Endothelial cell of umbilical vein (primary cell): ENCODE results near the gene NTN4. TPM values are rescaled to one million over a fixed set of nuclear protein-coding genes. Genes with fewer than 3 reads are reported as not detected.

ENCODE experiments used
- BruUV-seq: library from RNA; stranded (reverse); fragments of 400-500 nt; replicated peaks from 2 replicates; lab custom pipeline; 2021; lab: Mats Ljungman, UMichigan
- CTCF ChIA-PET: fragments of 300-600, 350-600 bp; sonication (Branson Sonifier 250); formaldehyde crosslinking; loops from one replicate; lab custom pipeline; 2021; ENCODE audit warnings: antibody characterized with exemption, inconsistent platforms; lab: Charles Lee
- POLR2A ChIA-PET: fragments of 300-600, 350-600 bp; sonication (Branson Sonifier 250); formaldehyde crosslinking; loops from one replicate; lab custom pipeline; 2021; ENCODE audit warnings: antibody characterized with exemption, inconsistent platforms; lab: Charles Lee
- DNase-seq: peaks from one replicate; pipeline ENCODE4 v3.0.0-alpha.2; 2011; ENCODE audit warnings: low read depth, low spot score
- FAIRE-seq: peaks from 2 replicates; lab custom pipeline; 2011; peaks lifted over from hg19 to GRCh38; lab: Jason Lieb, UNC
- H2AFZ ChIP-seq: 2 replicates; pipeline ENCODE4 v1.6.0; 2012; ENCODE audit warnings: low read depth, low read length, control low read depth, inconsistent platforms
- H3K27ac ChIP-seq: 2 replicates; pipeline ENCODE4 v1.5.1; 2011; ENCODE audit warnings: low read depth, mild to moderate bottlenecking, control low read depth, low read length, moderate library complexity; ENCODE audit not compliant: insufficient read depth
- H3K27me3 ChIP-seq, 2 experiments: 2 replicates each; pipeline versions ENCODE4 v1.6.0 to v1.6.1; 2011; ENCODE audit warnings: low read length in 2 of 2, mixed read lengths in 1 of 2; ENCODE audit not compliant: control insufficient read depth in 2 of 2, insufficient read depth in 2 of 2
- H3K36me3 ChIP-seq, 2 experiments: 2 replicates in 1 of 2; 3 replicates in 1 of 2; pipeline ENCODE4 v1.5.1; 2011; ENCODE audit warnings: low read length in 2 of 2, mild to moderate bottlenecking in 1 of 2, moderate library complexity in 1 of 2; ENCODE audit not compliant: control insufficient read depth in 2 of 2, insufficient read depth in 2 of 2; ENCODE audit errors: extremely low read depth in 1 of 2
- H3K4me1 ChIP-seq: 3 replicates; pipeline ENCODE4 v1.5.1; 2011; ENCODE audit warnings: mild to moderate bottlenecking, low read length; ENCODE audit not compliant: control insufficient read depth, insufficient read depth; ENCODE audit errors: extremely low read depth
- H3K4me2 ChIP-seq: 2 replicates; pipeline ENCODE4 v1.6.1; 2011; ENCODE audit warnings: low read length, control low read depth, mixed read lengths; ENCODE audit not compliant: insufficient read depth
- H3K4me3 ChIP-seq, 3 experiments: fragments of 200-600 bp in 1 of 3; sonication (generic), shearing (Covaris generic) in 1 of 3; replicated peaks in 1 of 3; 2 replicates each; pipeline ENCODE4 v1.5.1; 2011 to 2016; ENCODE audit warnings: control low read depth in 3 of 3, low read length in 3 of 3, mild to moderate bottlenecking in 2 of 3, inconsistent platforms in 1 of 3, low read depth in 1 of 3, moderate library complexity in 1 of 3; ENCODE audit not compliant: insufficient read depth in 1 of 3
- H3K79me2 ChIP-seq: 2 replicates; pipeline ENCODE4 v1.6.0; 2012; ENCODE audit warnings: low read length, inconsistent platforms; ENCODE audit not compliant: control insufficient read depth, insufficient read depth
- H3K9ac ChIP-seq: replicated peaks from 2 replicates; pipeline ENCODE3; 2011; ENCODE audit warnings: low read length, control low read depth; ENCODE audit not compliant: insufficient read depth; ENCODE audit errors: extremely low read depth
- H3K9me1 ChIP-seq: replicated peaks from 3 replicates; pipeline ENCODE4 v1.6.0; 2011; ENCODE audit warnings: mild to moderate bottlenecking, low read length; ENCODE audit not compliant: control insufficient read depth, insufficient read depth; ENCODE audit errors: extremely low read depth
- H3K9me3 ChIP-seq: replicated peaks from 2 replicates; pipeline ENCODE4 v1.5.1; 2012; ENCODE audit warnings: low read length, inconsistent platforms; ENCODE audit not compliant: control insufficient read depth, insufficient read depth
- H4K20me1 ChIP-seq: replicated peaks from 2 replicates; pipeline ENCODE3; 2011; ENCODE audit warnings: mild to moderate bottlenecking, low read length; ENCODE audit not compliant: control insufficient read depth, insufficient read depth; ENCODE audit errors: extremely low read depth
- EZH2 ChIP-seq: IDR thresholded peaks from 2 replicates; pipeline ENCODE4 v1.6.1; 2012; ENCODE audit warnings: borderline replicate concordance, low read depth, mild to moderate bottlenecking, moderate library complexity, low read length, inconsistent platforms; ENCODE audit not compliant: severe bottlenecking
- FOS ChIP-seq: IDR thresholded peaks from 2 replicates; pipeline ENCODE4 v1.6.1; 2011; ENCODE audit warnings: mild to moderate bottlenecking, low read length, moderate library complexity, borderline replicate concordance; ENCODE audit not compliant: insufficient read depth
- GATA2 ChIP-seq: IDR thresholded peaks from 2 replicates; pipeline ENCODE4 v1.7.0; 2011; ENCODE audit warnings: low read depth, mild to moderate bottlenecking, moderate library complexity, mixed read lengths, low read length; ENCODE audit not compliant: insufficient read length, insufficient read depth
- JUN ChIP-seq: IDR thresholded peaks from 2 replicates; pipeline ENCODE4 v1.6.1; 2011; ENCODE audit warnings: borderline replicate concordance, low read depth; ENCODE audit not compliant: insufficient read length, insufficient read depth
- POLR2A ChIP-seq: IDR thresholded peaks from 2 replicates; pipeline ENCODE4 v1.6.1; 2012; ENCODE audit warnings: low read depth, mild to moderate bottlenecking, control low read depth, low read length
- POLR2AphosphoS5 ChIP-seq: IDR thresholded peaks from 2 replicates; pipeline ENCODE4 v1.6.1; 2012; ENCODE audit warnings: low read depth, mild to moderate bottlenecking, control low read depth, low read length, moderate library complexity; ENCODE audit not compliant: insufficient read depth
- dilution Hi-C: fragments of 300-500 bp; cut with MboI; formaldehyde crosslinking; loops from one replicate; pipeline ENCODE4 v1.15.0; 2019; ENCODE audit warnings: low sequenced_read_pairs; ENCODE audit not compliant: extremely low pct_ligation_motif_present
- intact Hi-C: fragments of 100-400 bp; cut with micrococcal nuclease; formaldehyde crosslinking; loops from one replicate; pipeline ENCODE4 v1.10.0; 2022
- polyA plus RNA-seq, 4 experiments: library from polyadenylated mRNA; depleted of rRNA in 3 of 4; stranded (reverse) in 3 of 4; unstranded in 1 of 4; fragments of >200 nt; gene quantifications; 2 replicates each; pipeline versions ENCODE4 v1.2.1 to v1.2.3, GENCODE V29; 2011 to 2012; ENCODE audit warnings: missing spikeins in 1 of 4
- total RNA-seq: library from RNA; stranded (reverse); gene quantifications from 2 replicates; pipeline ENCODE4 v1.2.3, GENCODE V29; 2021
- TF ChIP-seq, protein P1 (sequence below), 2 donors: IDR thresholded peaks; 1 replicate in 1 of 2; 2 replicates in 1 of 2; pipeline ENCODE4 v1.5.1; 2011; ENCODE audit warnings: low read length in 2 of 2, mild to moderate bottlenecking in 2 of 2, moderate library complexity in 2 of 2, control low read depth in 1 of 2, inconsistent platforms in 1 of 2, low read depth in 1 of 2; ENCODE audit not compliant: insufficient read depth in 1 of 2; ENCODE audit errors: extremely low read depth in 1 of 2
- TF ChIP-seq, protein P2 (sequence below): IDR thresholded peaks from 2 replicates; pipeline ENCODE4 v1.6.1; 2011; ENCODE audit not compliant: insufficient read depth, insufficient read length

The NTN4 gene
- total and polyA plus RNA-seq, 2 donors (not counting 3 experiments of a cell fraction or from before 2014, with no cell fraction given) = 120 to 317 TPM

DNA sequence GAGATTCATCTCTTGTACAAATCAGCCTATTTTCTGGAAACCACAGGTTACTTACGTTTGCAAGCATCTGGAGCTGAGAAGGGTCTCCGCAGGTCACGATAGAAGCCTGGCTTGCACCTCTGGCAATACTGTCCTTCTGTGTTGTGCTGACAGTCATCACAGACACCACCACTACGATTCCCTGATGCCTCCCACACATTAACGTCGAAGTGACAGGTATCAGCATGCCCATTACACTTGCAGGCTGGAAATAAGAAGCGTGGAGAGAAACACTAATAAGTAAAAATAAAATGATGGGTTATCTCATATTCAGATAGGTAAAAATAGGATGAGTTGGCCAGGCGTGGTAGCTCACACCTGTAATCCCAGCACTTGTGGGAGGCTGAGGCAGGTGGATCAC is 80.2 kb downstream of the NTN4 start:
- peaks cover 6 to 16% of the 10 kb centered on the region in 2 experiments for H3K36me3 ChIP-seq
- dilution Hi-C loops (no loop called here), intact Hi-C loops (no loop called here)
- H3K9ac ChIP-seq = no peak overlapping the region
- no TSS peak for BruUV-seq
- H3K4me2 ChIP-seq = no peak overlapping the region
- POLR2A ChIA-PET = no interaction called here
- H3K9me1 ChIP-seq = no peaks in the 10 kb centered on the region
- H2AFZ ChIP-seq = no peak overlapping the region
- no peaks in the 10 kb centered on the region for H4K20me1 ChIP-seq
- H3K9me3 ChIP-seq = no peaks in the 10 kb centered on the region
- no peak for FAIRE-seq
- no peak for TF ChIP-seq FOS
- no peak overlapping the region for H3K27ac ChIP-seq
- H3K79me2 ChIP-seq = no peaks in the 10 kb centered on the region
- no peaks in the 10 kb centered on the region for H3K27me3 ChIP-seq
- DNase-seq = no peak
- H3K4me1 ChIP-seq = no peaks in the 10 kb centered on the region
- H3K4me3 ChIP-seq = no peak overlapping the region
- CTCF ChIA-PET = no interaction called here

DNA sequence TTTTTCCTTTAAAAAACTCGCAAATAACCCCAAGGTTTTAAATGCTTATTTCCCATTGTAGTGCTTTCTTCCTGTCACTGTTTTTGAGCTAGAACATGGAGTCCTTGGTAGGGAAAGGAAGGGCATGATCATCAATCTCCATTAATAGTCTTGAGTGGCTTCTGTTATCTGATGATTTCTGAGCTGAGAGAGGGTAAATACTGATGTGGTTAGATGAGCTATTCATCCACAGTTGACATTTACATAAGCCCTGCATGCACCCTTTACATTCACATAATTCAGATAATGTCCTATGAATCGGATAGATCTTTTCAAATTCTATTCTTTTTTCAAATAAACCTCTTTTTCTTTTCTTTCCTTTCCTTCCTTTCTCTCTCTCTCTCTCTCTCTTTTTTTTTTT is 81.4 kb downstream of the NTN4 start:
- CTCF ChIA-PET = interaction anchor here (0.7 to 1.5 kb wide), 7 partner anchors 9 to 127 kb away, joined by 3 to 9 read pairs (median 3); no protein-coding TSS in a partner anchor
- BruUV-seq = no TSS peak
- H3K4me2 ChIP-seq = no peak overlapping the region
- H3K9me1 ChIP-seq = no peaks in the 10 kb centered on the region
- no peak overlapping the region for H3K4me3 ChIP-seq
- DNase-seq = peak; percentile 18
- peaks cover 6 to 20% of the 10 kb centered on the region in 2 experiments for H3K36me3 ChIP-seq
- H2AFZ ChIP-seq = no peak overlapping the region
- H3K79me2 ChIP-seq = no peaks in the 10 kb centered on the region
- H3K4me1 ChIP-seq = no peaks in the 10 kb centered on the region
- no peaks in the 10 kb centered on the region for H3K27me3 ChIP-seq
- TF ChIP-seq FOS (no peak), JUN (no peak), POLR2A (no peak), GATA2 (no peak), EZH2 (no peak), POLR2AphosphoS5 (no peak)
- TF ChIP-seq, protein P1, sequence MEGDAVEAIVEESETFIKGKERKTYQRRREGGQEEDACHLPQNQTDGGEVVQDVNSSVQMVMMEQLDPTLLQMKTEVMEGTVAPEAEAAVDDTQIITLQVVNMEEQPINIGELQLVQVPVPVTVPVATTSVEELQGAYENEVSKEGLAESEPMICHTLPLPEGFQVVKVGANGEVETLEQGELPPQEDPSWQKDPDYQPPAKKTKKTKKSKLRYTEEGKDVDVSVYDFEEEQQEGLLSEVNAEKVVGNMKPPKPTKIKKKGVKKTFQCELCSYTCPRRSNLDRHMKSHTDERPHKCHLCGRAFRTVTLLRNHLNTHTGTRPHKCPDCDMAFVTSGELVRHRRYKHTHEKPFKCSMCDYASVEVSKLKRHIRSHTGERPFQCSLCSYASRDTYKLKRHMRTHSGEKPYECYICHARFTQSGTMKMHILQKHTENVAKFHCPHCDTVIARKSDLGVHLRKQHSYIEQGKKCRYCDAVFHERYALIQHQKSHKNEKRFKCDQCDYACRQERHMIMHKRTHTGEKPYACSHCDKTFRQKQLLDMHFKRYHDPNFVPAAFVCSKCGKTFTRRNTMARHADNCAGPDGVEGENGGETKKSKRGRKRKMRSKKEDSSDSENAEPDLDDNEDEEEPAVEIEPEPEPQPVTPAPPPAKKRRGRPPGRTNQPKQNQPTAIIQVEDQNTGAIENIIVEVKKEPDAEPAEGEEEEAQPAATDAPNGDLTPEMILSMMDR (IDR thresholded peaks at IDR 0.05; ENCODE audit: extremely low read depth in 1 of 2, insufficient read depth in 1 of 2, low read depth in 1 of 2, low read length in 2 of 2) = no peak
- TF ChIP-seq, protein P2, sequence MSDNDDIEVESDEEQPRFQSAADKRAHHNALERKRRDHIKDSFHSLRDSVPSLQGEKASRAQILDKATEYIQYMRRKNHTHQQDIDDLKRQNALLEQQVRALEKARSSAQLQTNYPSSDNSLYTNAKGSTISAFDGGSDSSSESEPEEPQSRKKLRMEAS = no peak
- POLR2A ChIA-PET = interaction anchor here (0.7 kb wide), 1 partner anchor 15 kb away, joined by 3 read pairs; no protein-coding TSS in a partner anchor
- H3K9ac ChIP-seq = no peak overlapping the region
- H3K9me3 ChIP-seq = no peaks in the 10 kb centered on the region
- dilution Hi-C loops (no loop called here), intact Hi-C loops (no loop called here)
- no peaks in the 10 kb centered on the region for H4K20me1 ChIP-seq
- no peak for FAIRE-seq
- H3K27ac ChIP-seq = no peak overlapping the region
